ENCODE data around the gene HP.

HP gene

GRCh38 chr16:72092832-72093447, 38.6 kb downstream of the HP start:
- no peak for DNase-seq

- peak; percentile 93 for DNase-seq
Measured at GRCh38 chr16:72093448-72094265, 39.4 kb downstream of the HP start, which contains the start of the genes DHX38 and TXNL4B. Gene DHX38, plus strand, starts transcription at chr16:72093847. Its CDS starts 2,311 bp downstream, at chr16:72096158. Gene TXNL4B, minus strand, starts transcription at chr16:72093620. Its CDS starts 2,871 bp downstream, at chr16:72090749.

GRCh38 chr16:72094266-72094610, 39.9 kb downstream of the HP start:
- DNase-seq, result no peak

GRCh38 chr16:72098936-72099335, 44.6 kb downstream of the HP start:
- no peak for DNase-seq

GRCh38 chr16:72099377-72099818, 45.1 kb downstream of the HP start:
- DNase-seq, result peak; percentile 30

GRCh38 chr16:72101195-72101594, 46.9 kb downstream of the HP start:
- no peak for DNase-seq

- no peak for DNase-seq
Measured at GRCh38 chr16:72104905-72105304, 50.6 kb downstream of the HP start.

- no peak for DNase-seq
Measured at GRCh38 chr16:72105978-72106377, 51.7 kb downstream of the HP start.

- no peak for DNase-seq
Measured at GRCh38 chr16:72107371-72107770, 53.1 kb downstream of the HP start.

GRCh38 chr16:72108353-72109102, 54.2 kb downstream of the HP start:
- DNase-seq, result no peak

GRCh38 chr16:72109300-72109699, 55.0 kb downstream of the HP start:
- no peak for DNase-seq

- DNase-seq, result no peak
Measured at GRCh38 chr16:72109966-72110530, 55.7 kb downstream of the HP start.

Data from CD4-positive, alpha-beta T cell treated with Interleukin-6 for 4 hours (primary cell).